ENCODE data around the gene MOV10. TPM values are rescaled to one million over a fixed set of nuclear protein-coding genes. Genes with fewer than 3 reads are reported as not detected.

The MOV10 gene
- polyA plus RNA-seq, 1 of the 3 experiments (the other 2 are of a cell fraction), result 87.4 TPM

- CTCF ChIA-PET, result interaction anchor here (3.8 to 4.1 kb wide), 2 partner anchors 19 to 68 kb away, joined by 18 to 47 read pairs; partner anchors contain the start of gene PPM1J
- no peaks in the 10 kb centered on the region for H3K9me3 ChIP-seq
- 56% methylated on average over 1 of the region's 1 CpG for WGBS (ENCODE audit: low lambda C conversion rate)
- H3K36me3 ChIP-seq (replicated peaks in 1 of 2; ENCODE audit: control insufficient read depth in 1 of 2, insufficient read depth in 2 of 2, low read length in 1 of 2), result no peaks in the 10 kb centered on the region
- POLR2A ChIA-PET, result no interaction called here
- peaks cover 8% of the 10 kb centered on the region for H3F3A ChIP-seq (replicated peaks; ENCODE audit: insufficient read depth)
- no peaks in the 10 kb centered on the region for H3K79me2 ChIP-seq (ENCODE audit: insufficient read depth)
- no peak overlapping the region for H3K4me3 ChIP-seq (ENCODE audit: low read depth in 2 of 2, low read length in 1 of 2)
- DNase-seq, result no peak
- no peak overlapping the region for H3K9ac ChIP-seq
- peak overlapping the region; percentile 20; the same call in 1 of the 2 replicates for H2AFZ ChIP-seq (ENCODE audit: low read depth)
- no peaks in the 10 kb centered on the region for H4K20me1 ChIP-seq (ENCODE audit: insufficient read depth)
- no peaks in the 10 kb centered on the region for H3K9me2 ChIP-seq
- H3K27me3 ChIP-seq (ENCODE audit: insufficient read depth), result no peaks in the 10 kb centered on the region
- H3K27ac ChIP-seq (ENCODE audit: low read depth in 2 of 2, low read length in 1 of 2), result peak overlapping the region in 1 of 2 experiments; percentile 70; a peak in 2 of 4 replicates
- H3K4me2 ChIP-seq, result no peak overlapping the region; the same call in 1 of the 2 replicates
- H3K4me1 ChIP-seq (ENCODE audit: control insufficient read depth in 1 of 2, insufficient read depth in 2 of 2, low read depth in 1 of 2, low read length in 1 of 2), result no peaks in the 10 kb centered on the region
- TF ChIP-seq NFIC (IDR thresholded peaks at IDR 0.05; ENCODE audit: borderline replicate concordance) (peak; percentile 25; the same call in 1 of the 2 replicates), GATA2 (CRISPR knock-in tag; IDR thresholded peaks at IDR 0.05) (no peak), TAF1 (IDR thresholded peaks at IDR 0.05; ENCODE audit: borderline replicate concordance, low read depth, low read length) (no peak), NRF1 (IDR thresholded peaks at IDR 0.05; ENCODE audit: low read depth, low read length) (no peak), MAX (IDR thresholded peaks at IDR 0.05; ENCODE audit: low read depth) (no peak; the same call in 1 of the 2 replicates), FOXJ3 (CRISPR knock-in tag; IDR thresholded peaks at IDR 0.05) (no peak), FOXM1 (IDR thresholded peaks at IDR 0.05; ENCODE audit: low read depth) (no peak), POLR2AphosphoS5 (IDR thresholded peaks at IDR 0.05; ENCODE audit: low read depth, low read length) (peak; percentile 29; the same call in 1 of the 2 replicates), RAD21 (IDR thresholded peaks at IDR 0.05; ENCODE audit: low read length) (no peak), IRF3 (IDR thresholded peaks at IDR 0.05; ENCODE audit: low read depth, low read length) (no peak), USF1 (IDR thresholded peaks at IDR 0.05; ENCODE audit: borderline replicate concordance, low read depth) (no peak), TEAD4 (IDR thresholded peaks at IDR 0.05; ENCODE audit: borderline replicate concordance, insufficient read depth) (0 out of 2 replicates have a peak, but pooled peaks have one; percentile 44), EZH2phosphoT487 (IDR thresholded peaks at IDR 0.05; ENCODE audit: borderline replicate concordance, low read depth) (no peak), JUND (IDR thresholded peaks at IDR 0.05) (peak; percentile 87), USF2 (IDR thresholded peaks at IDR 0.05; ENCODE audit: borderline replicate concordance, low read depth, low read length) (no peak), ZBTB33 (IDR thresholded peaks at IDR 0.05; ENCODE audit: borderline replicate concordance, low read depth) (no peak), MEF2A (IDR thresholded peaks at IDR 0.05; ENCODE audit: borderline replicate concordance, low read depth) (0 out of 2 replicates have a peak, but pooled peaks have one; percentile 26), ELF1 (IDR thresholded peaks at IDR 0.05) (peak; percentile 57), PBX3 (IDR thresholded peaks at IDR 0.05) (peak; percentile 72), EP300 (IDR thresholded peaks at IDR 0.05; ENCODE audit: borderline replicate concordance in 1 of 2, low read depth in 1 of 2, low read length in 1 of 2) (peak in 1 of 2 experiments; percentile 80; a peak in 2 of 4 replicates), RFX5 (IDR thresholded peaks at IDR 0.05; ENCODE audit: low read length) (no peak), RXRA (IDR thresholded peaks at IDR 0.05; ENCODE audit: borderline replicate concordance, low read depth) (peak; percentile 21; the same call in 1 of the 2 replicates), YY1 (IDR thresholded peaks at IDR 0.05; ENCODE audit: low read depth) (peak; percentile 43; the same call in 1 of the 2 replicates), SIN3A (IDR thresholded peaks at IDR 0.05; ENCODE audit: borderline replicate concordance, low read depth, low read length) (no peak), MXI1 (IDR thresholded peaks at IDR 0.05; ENCODE audit: low read depth, low read length) (no peak), GABPA (IDR thresholded peaks at IDR 0.05; ENCODE audit: low read depth) (no peak)
These were observed 61.3 kb downstream of the MOV10 start for GRCh38 chr1:112735752-112736151.
